HG03066 (cell line): ENCODE data around the gene CD247.
A peak's percentile ranks its signal among the peaks of the same experiment; 100 is the strongest.

Experiments used
- ATAC-seq: cut with Tn5 transposase; IDR thresholded peaks from one replicate; pipeline ENCODE4 v1.9.1; 2021; ENCODE audit warnings: low read depth; ENCODE audit not compliant: unreplicated experiment

CD247 gene

DNA sequence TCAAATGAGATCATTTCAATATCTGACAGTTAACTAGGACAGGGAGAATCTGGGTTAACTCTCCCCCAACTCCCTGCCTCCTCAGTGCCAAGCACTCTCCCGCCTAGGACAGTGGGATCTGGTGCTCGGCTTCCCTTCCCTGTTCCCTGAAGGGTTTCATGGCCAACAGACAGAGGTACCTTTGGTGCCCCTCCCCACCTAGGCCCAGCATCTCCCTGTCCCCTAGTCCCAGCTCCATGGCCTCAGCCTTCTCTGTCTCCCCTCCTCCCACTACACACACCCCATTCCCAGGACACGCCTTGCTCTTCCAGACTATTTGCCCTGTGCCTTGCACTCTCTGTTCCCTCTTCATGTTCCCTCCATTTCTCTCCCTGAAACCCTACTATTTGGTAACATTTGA, 77.1 kb downstream of the CD247 start:
- no peak for ATAC-seq

DNA sequence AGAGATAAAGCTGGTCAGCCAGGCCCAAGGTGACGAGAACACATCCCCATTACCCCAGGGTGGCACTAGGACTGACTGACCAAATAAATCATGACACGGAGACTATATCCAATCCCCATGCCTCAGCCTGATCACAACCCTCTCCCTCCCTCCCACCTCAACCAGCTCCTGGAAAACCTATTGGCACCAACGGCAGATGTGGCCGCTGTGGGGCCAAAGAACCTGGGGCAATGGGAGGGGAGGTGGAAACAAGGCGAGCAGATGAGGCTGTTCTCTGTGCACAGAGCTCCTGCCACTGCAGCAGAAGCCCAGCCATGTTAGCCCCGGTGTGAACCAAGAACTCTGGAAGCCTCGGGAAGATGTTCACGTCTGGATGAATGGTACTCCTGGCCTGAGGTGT, 77.6 kb downstream of the CD247 start:
- ATAC-seq, result no peak

DNA sequence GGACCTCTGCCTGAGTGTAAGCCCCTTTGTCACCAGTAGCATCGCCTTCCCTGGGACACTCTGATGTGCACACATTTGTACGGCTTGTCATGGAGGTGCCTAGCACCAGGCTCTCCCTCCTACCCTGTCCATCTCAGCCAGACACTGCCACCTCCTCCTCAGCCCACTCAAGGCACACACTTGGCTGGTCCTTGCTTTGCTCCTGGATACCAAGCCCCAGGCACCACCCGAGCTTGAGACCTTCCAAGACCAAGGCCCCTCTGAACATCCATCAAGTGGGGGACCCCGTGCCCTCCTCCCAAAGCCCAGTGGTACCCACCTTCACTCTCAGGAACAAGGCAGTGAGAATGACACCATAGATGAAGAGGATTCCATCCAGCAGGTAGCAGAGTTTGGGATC, 78.0 kb downstream of the CD247 start:
- ATAC-seq, result no peak

DNA sequence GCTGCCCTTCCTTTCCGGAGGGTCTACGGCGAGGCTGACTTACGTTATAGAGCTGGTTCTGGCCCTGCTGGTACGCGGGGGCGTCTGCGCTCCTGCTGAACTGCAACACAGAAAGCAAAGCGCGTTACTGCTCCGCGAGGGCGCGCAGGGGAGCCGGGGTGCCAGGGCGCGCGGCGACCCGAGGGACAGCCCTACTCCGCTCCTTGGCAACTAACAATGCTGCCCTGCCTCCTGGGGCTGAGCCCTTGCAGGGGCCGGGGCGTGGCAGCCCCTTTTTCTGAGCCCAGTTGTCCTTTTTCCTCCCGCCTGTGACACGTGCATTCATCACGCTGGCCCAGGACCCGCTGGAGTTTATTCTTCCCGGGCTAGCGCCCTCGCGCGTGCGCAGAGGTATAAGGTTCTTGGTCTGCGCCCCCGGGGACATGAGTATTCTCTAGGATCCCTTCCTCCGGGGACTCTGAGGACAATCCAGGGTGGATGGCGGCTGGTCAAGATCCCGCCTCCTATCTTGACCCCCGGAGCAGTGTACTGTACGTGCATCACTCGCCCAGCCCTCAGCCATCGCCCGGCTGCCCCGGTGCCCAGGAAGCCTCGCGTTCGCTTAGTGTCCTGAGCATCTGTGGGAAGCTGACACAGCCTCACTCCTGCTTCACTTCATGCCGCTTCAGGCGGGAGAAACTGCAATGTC, 78.9 kb downstream of the CD247 start:
- ATAC-seq, result no peak

DNA sequence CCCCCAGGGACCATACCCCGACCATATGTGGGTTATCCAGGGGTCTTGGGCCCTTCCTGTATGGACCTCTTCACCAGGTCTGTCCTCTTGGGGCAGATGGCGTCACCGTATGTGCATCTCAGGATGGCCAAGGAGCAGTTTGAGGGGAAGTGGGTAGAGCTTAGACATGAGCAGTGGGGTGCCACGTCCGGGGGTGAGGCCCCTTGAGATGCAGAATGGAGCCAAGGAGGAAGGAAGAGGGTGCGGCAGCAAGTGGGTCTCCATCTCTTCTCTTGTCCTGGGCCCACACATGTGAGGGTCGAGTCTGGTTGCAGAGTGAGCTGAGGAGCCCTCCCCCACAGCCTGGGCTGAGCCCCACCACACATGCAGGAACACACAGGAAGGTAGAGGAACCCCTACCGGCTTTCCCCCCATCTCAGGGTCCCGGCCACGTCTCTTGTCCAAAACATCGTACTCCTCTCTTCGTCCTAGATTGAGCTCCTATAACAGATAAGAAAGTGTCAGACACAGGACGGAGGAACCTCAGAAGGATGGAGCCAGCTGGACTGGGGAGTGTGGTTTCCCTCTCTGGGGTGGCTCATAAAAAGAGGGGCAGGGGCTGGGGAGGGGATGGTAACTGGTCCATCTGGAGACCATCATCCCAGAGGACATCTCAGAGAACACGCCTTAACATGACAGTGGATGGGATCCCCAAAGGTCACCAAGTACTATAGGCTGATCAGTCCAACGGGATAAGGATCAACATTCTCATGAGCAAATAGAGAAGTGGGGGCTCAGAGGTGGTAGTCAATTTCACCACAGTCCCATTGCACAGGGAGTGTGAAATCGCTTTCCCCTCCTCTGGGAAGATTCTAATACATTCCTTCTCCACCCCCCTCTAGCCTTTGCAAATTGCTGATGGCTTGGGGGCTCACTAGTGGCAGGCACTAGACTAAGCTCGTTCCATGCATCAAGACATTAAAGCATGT, 79.9 kb downstream of the CD247 start:
- ATAC-seq, result no peak

DNA sequence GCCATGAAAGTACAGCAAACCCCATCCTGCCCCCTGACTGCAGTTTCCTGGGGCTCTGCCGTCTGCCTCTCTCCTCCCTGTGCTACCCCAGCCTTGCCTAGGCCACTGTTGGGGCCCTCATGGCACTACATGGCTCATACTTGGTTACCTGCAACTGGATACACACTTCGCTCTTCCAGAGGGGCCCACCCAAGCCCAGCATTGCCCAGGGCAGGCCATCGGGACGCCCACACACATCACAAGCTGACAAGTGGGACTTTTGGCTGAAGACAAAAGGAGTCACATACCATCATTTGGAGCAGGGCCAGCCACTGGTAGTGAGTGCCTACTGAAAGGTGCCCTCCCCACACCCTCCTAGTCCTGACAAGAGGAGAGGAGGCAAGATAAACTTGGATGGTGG, 82.8 kb downstream of the CD247 start:
- ATAC-seq, result no peak

DNA sequence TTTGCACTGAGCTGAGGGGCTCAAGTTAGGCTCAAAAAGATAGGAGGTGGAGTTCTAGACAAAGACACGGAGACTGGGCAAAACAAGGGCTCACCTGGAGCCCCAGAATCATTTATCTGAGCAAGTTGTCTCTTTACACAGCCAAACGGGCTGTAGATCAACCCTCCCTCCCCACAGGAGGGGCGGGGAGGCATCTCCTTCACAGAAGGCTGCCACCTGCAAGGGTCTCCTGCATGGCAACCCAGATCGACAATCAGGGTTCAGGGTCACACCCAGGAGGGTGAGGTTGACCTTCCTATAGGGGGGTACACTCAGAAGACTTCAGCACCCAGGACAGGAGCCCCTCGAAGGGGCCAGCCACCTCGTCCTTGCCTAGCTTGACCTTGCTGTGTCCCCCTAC, 84.0 kb downstream of the CD247 start:
- no peak for ATAC-seq

DNA sequence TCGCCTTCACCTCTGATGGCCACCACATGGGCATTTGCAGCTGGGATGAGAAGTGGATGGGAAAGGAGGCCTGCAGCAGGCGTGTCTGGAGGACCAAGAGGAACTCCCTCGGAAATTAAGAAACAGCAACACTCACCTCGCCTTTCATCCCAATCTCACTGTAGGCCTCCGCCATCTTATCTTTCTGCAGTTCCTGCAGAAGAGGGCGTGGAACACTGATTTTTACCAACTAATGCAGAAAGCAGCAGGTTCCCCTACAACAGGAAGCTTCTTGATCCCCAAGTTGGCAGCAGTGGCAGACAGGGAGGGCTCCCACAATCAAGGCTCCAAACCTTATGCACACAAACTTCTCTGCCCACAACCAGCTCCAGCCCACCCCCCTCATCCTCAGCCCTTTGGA, 84.4 kb downstream of the CD247 start:
- ATAC-seq, result no peak

DNA sequence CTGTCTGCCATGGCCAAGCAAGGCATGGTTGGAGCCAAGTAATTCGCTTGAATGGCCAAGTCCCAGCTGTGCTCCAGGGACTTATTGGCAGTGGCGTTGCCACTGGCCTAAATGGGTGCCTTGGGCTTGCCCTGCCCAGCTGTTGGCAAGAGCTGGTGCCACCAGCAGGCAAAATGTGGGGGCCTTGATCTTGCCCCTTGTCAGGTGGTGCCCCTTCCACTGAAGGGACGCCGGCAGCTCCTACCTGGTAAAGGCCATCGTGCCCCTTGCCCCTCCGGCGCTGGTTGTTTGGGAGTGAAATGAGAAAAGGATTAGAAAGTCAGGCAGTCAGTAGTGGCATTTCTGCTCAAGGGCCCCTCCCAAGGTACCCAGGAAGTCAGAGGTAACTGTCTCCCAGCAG, 85.5 kb downstream of the CD247 start:
- ATAC-seq, result no peak

DNA sequence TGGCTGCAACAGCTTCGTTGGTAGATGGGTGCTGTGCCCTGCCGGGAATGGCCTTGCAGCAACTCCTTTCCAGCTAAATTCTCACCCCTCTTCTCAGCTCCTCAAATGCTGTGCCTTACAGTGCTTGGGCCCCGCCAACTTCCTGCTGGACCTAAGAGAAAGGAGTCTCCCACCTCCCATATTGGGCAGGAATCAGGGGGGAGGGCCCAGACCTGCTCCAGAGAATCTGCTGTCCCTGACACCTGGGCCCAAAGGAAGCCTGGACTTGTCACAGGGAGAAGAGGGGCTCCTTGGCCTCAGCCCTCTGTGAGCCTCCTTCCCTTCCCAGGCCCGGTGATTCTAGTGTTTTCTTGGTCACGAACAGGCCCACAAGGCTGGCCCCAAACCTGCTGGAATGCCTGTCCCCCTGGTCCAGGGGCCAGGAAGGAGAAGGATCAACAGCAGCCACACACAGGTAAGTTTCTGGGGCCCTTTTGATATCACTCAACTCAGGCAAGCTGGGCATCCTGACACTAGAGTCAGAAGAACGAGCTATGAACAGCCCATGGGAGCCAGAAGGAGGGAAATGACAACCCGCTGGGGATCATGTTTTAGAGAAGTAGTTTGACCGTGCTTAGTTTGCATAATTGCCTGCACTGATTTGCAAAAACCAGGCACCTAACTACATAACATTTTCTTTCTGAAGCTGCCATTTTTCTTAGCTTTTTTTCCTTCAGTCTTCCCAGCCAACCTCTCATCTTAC, 86.2 kb downstream of the CD247 start:
- no peak for ATAC-seq

DNA sequence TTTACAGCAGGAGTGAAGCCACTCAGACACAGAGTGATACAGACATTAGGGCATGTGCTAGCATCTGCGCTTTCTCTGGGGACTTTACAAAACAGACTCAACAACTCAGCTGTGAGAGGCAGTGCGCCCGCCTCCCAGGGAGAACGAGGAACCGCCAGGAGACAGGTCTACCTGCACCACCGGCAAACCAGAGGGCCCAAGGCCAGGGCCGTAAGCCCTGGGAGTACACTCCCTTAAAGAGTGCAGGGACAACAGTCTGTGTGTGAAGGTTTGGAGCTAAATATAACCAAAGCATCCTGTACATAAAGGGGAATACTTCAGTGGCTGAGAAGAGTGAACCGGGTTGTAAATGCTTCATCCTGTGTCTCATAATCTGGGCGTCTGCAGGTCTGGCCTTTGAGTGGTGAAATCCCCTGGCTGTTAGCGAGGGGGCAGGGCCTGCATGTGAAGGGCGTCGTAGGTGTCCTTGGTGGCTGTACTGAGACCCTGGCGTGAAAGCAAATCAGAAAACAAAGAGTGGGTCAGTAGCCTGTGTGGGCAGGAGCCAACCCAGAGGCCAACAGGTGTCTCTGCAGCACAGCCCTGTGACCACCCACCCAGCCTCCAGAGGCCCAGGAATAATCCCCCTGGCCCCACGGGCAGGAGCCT, 86.9 kb downstream of the CD247 start:
- no peak for ATAC-seq

DNA sequence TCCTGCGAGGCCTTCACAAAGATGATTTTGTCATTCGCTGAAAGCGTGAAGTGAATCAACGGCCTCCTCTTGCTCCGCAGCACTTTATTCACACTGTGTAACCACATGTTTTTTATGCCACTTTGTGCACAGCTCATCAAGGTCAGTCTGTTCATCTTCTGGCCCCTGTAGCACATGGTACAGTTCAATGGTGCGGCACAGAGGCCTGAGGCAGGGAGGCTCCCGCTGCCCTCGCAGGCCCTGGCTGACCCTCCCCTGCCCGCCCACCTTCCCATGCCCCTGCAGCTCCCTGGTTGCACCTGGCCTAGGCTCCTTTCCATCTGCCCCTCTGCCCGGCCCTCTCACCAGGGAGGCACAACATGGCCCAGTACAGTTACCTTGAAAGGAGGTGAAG, 87.5 kb downstream of the CD247 start:
- ATAC-seq, result no peak

DNA sequence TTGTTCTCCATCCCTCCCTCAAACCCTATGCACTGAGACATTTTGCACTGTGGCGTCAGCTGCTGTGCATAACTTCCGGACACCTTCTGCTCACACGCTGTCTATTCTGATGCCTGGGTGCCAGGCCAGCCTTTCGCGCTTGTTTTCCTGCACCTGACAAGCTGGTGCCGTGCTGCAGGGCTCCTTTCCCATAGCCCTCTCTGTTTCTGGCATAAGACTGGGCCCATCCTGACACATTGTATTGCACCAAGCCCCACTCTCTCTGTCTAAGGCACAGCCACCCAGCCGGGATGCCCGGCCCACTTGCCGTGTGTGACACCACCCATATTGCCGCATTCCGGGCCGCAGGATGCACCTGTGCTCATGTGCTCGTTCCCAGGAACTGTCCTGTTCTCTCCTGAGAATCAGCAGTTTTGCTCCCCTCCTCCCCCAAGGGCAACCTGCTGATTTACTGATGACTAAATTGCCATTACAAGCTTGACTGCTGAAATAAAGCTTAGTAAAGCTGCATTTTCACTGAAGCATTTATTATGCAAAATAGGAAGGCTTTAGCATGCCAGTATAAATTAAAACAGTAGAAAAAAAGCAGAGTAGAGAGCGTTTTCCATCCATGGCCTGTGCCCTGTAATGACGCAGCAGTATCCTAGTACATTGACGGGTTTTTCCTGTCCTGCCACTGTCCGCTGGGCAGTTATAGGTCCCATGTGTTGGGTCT, 88.0 kb downstream of the CD247 start:
- peak; percentile 52 for ATAC-seq

DNA sequence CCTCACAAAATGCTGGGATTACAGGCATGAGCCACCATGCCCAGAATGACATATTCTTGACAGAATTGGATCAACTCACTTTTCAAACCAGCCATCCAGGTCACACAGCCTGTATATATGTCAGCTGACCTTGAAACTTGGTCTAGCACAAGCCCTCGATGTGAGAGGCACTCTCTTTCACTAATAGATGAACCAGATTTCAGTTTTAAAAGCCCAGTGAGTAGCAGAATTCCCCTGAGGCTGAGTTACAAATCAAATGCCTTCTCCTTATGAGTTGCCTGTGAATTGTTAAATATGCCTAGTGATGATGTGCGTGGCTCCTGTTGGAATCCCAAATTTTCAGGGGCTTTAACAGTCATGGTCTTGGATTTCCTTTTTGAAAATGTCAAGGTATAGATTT, 88.7 kb downstream of the CD247 start:
- peak; percentile 55 for ATAC-seq

DNA sequence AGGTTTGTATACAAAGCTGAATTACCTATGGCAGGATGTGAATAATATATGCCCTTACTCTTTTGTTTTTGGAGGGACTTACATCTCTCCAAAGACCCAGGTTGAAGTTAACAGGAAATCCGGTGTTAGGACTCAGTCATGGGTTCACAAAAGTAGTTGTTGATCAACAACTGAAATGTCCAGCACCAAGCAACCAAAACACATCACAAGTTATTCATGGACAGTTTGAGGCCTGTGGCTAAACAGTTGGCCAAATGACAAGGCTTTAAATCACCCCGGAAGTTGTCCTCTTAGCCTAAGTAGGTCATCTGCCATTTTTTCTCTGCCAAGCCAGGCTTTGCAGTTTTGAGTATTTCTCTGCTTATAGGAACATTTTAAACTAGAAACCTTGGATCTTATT, 89.9 kb downstream of the CD247 start:
- ATAC-seq, result no peak

DNA sequence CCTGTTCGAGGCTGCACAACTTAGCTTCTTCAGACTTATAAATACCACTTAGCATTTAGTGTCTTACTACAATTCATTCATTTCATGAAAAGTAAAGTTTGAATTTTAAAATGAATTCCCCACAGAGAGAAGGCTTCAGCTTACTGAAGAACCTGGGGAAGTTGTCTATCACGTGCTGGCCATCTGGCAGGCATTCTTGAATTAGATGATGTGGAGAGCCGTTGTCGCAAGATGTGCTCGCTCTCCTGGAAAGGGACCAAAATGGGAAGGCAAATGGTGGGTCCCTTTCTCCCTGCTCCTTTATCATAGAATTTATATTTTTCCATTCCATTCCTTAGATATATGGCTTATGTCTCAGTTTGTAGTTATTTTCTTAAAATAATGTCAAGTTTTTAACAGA, 90.5 kb downstream of the CD247 start:
- no peak for ATAC-seq

DNA sequence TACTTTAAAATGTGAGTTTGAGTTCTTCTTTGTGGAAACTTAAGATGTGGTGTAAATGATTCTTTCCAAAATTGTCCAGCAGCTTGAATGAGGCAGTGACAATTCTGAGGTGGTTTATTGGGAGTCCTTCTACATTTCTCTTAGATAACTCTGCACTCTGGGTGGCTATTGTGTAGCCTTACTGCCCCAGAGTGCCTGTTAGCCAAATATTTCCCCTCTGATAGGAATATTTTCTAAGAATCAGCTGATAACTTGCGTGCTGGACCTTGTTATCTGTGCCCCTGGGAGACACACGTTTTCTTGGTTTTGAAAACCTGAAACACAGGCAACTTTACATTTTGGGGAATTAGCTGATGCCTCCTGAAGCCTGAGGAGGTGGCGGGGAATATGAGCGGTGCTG, 91.6 kb downstream of the CD247 start:
- ATAC-seq, result no peak

DNA sequence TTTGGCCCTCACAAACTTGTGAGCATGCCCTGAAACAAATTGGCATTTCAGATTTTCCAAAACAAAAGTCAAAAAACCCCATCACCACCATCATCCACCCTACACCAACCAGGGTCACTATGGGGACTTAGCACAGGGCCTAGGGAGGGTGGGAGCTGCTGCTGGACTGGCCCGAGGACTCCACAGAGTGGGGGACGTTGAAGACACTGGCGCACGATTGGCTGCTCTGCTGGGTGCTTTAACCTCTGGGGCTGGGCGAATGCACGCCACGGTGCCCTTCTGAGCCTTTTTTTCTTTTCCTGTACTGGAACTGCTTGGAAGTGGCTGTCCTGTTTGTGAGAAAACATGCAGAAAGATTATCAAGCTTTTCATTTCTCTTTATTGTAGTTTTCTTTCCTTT, 92.8 kb downstream of the CD247 start:
- no peak for ATAC-seq

DNA sequence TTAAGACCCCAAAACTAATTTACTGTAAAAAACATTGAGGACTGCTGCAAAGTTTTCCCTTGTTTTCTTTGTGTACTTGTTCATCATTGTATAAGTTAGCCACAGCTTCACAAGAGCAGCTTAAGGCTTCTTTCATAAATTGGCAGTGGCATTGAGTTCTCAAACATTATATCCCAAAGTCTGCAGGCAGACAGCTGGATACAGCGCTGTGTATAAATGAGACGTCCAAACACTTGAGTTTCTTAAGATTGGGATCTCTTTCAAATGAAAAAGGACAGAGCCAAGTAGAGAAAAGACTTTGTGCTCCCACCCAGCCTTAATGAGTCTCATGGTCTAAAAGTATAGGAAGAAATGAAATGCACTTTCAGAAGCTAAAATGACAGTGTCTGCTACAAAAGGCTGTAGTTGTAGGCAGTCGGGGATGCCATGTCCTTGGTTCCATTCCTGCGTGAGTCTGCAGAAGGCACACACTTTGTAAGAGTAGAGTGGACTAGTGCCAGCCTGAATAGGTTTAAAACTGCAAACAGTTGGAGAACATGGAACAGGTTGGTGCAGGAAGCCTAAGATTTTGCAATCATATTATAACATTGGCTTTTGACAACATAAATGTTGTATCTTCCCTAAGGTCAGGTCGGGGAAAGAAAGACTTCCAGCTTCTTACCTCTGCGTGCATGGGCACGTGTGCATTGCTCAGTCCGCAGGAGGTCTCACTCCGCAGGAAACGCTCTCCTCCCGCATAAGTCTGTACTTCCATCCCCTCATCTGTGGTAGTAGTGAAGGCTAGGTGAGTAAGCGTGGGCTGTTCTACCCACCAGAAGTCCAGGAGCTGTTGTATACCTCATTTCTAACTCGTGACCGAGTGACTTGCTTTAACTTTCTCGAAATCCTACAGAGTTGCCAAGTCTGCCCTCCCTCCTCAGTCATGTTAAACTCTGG, 94.4 kb downstream of the CD247 start:
- no peak for ATAC-seq
